HT-29 (cell line): Measurements from ENCODE around the gene PI4K2A. TPM values are rescaled to one million over a fixed set of nuclear protein-coding genes. Genes with fewer than 3 reads are reported as not detected.
A peak's percentile ranks its signal among the peaks of the same experiment; 100 is the strongest.
"Not testable (repeated sequence)": the region's sequence is repeated elsewhere in the genome, so short reads cannot be mapped to it uniquely, and the experiment has no call there.

Source experiments
- DNase-seq: peaks from one replicate; pipeline ENCODE4 v3.0.0-alpha.2; 2015; ENCODE audit warnings: low spot score
- total RNA-seq: library from RNA; depleted of rRNA; stranded (reverse); fragments of >200 nt; shearing (Covaris generic); gene quantifications from 2 replicates; pipeline ENCODE4 v1.2.3, GENCODE V29; 2014

PI4K2A gene
- total RNA-seq, 1 experiment from 2014 or later, result 11.2 TPM

- no peak for DNase-seq
These were observed 9.4 kb upstream of the PI4K2A start for GRCh38 chr10:97631098-97631497.

- DNase-seq, result peak; percentile 84
These were observed 7.3 kb upstream of the PI4K2A start, which contains the start of gene MORN4 for GRCh38 chr10:97632949-97633884. Gene MORN4 (minus strand): TSS chr10:97633500. CDS start chr10:97619653, 13,847 bp downstream.

GRCh38 chr10:97633921-97634320 is 6.5 kb upstream of the PI4K2A start:
- DNase-seq, result no peak

- DNase-seq, result no peak
These were observed 4.9 kb upstream of the PI4K2A start for GRCh38 chr10:97635577-97635976.

- not testable (repeated sequence) for DNase-seq
These were observed 1.4 kb upstream of the PI4K2A start for GRCh38 chr10:97639090-97639489.

GRCh38 chr10:97640868-97641811 is 669 bp downstream of the PI4K2A start:
- DNase-seq, result peak; percentile 15

- DNase-seq, result not testable (repeated sequence)
These were observed 2.1 kb downstream of the PI4K2A start for GRCh38 chr10:97642471-97643159.

GRCh38 chr10:97643441-97643985 is 3.0 kb downstream of the PI4K2A start:
- DNase-seq, result no peak

GRCh38 chr10:97644936-97645335 is 4.5 kb downstream of the PI4K2A start:
- DNase-seq, result no peak

GRCh38 chr10:97647556-97647955 is 7.1 kb downstream of the PI4K2A start:
- DNase-seq, result no peak

GRCh38 chr10:97648562-97649404 is 8.3 kb downstream of the PI4K2A start:
- DNase-seq, result no peak

- DNase-seq, result not testable (repeated sequence)
These were observed 8.9 kb downstream of the PI4K2A start for GRCh38 chr10:97649405-97649750.

- DNase-seq, result no peak
These were observed 10.3 kb downstream of the PI4K2A start for GRCh38 chr10:97650726-97651125.

- DNase-seq, result no peak
These were observed 11.3 kb downstream of the PI4K2A start for GRCh38 chr10:97651773-97652172.

- no peak for DNase-seq
These were observed 16.3 kb downstream of the PI4K2A start for GRCh38 chr10:97656777-97657176.

- no peak for DNase-seq
These were observed 19.1 kb downstream of the PI4K2A start for GRCh38 chr10:97659589-97659988.

- no peak for DNase-seq
These were observed 23.9 kb downstream of the PI4K2A start for GRCh38 chr10:97664282-97664850.

GRCh38 chr10:97666992-97667391 is 26.5 kb downstream of the PI4K2A start:
- DNase-seq, result no peak

- no peak for DNase-seq
These were observed 27.0 kb downstream of the PI4K2A start for GRCh38 chr10:97667463-97667862.

GRCh38 chr10:97669571-97669970 is 29.1 kb downstream of the PI4K2A start:
- DNase-seq, result no peak
